Natural killer cell (primary cell): ENCODE results near the gene SLC22A17. TPM values are rescaled to one million over a fixed set of nuclear protein-coding genes. Genes with fewer than 3 reads are reported as not detected.

Source experiments
- ATAC-seq, 3 donors: fragments of 150-1000 bp in 2 of 3; fragments of 200-7000 bp in 1 of 3; cut with Tn5 transposase; 1 replicate in 1 of 3; 2 replicates in 2 of 3; pipeline ENCODE4 v1.10.0; 2021; ENCODE audit warnings: mild to moderate bottlenecking in 2 of 3, moderate library complexity in 2 of 3
- DNase-seq, 2 donors: peaks; one replicate each; pipeline versions ENCODE4 v3.0.0 to v3.0.0-alpha.2; 2013 to 2021; ENCODE audit warnings: mixed read lengths in 1 of 2
- H3K27ac ChIP-seq: one replicate; pipeline ENCODE4 v1.5.1; 2013; ENCODE audit warnings: mild to moderate bottlenecking, low read length
- H3K27me3 ChIP-seq: one replicate; pipeline ENCODE4 v1.6.1; 2013; ENCODE audit warnings: low read length; ENCODE audit not compliant: control insufficient read depth, insufficient read depth
- H3K36me3 ChIP-seq: one replicate; pipeline ENCODE4 v1.6.1; 2013; ENCODE audit warnings: low read length; ENCODE audit not compliant: control insufficient read depth, insufficient read depth
- H3K4me1 ChIP-seq: one replicate; pipeline ENCODE4 v1.6.1; 2013; ENCODE audit warnings: low read length; ENCODE audit not compliant: control insufficient read depth, insufficient read depth
- H3K4me3 ChIP-seq: one replicate; pipeline ENCODE4 v1.5.1; 2013; ENCODE audit warnings: low read length
- H3K9me3 ChIP-seq: one replicate; pipeline ENCODE4 v1.6.1; 2013; ENCODE audit warnings: low read length; ENCODE audit not compliant: control insufficient read depth, insufficient read depth
- H3K27ac Mint-ChIP-seq, 2 donors: one replicate each; pipeline ENCODE4 v1.8.0; 2022; ENCODE audit warnings: mild to moderate bottlenecking in 2 of 2, mixed read lengths in 2 of 2, moderate library complexity in 1 of 2
- H3K27me3 Mint-ChIP-seq, 2 donors: one replicate each; pipeline ENCODE4 v1.8.0; 2022; ENCODE audit warnings: low read depth in 2 of 2, mixed read lengths in 2 of 2
- H3K36me3 Mint-ChIP-seq: one replicate; pipeline ENCODE4 v1.8.0; 2022; ENCODE audit warnings: mixed read lengths
- H3K4me1 Mint-ChIP-seq, 2 donors: one replicate each; pipeline ENCODE4 v1.8.0; 2022; ENCODE audit warnings: mixed read lengths in 2 of 2
- H3K4me3 Mint-ChIP-seq: one replicate; pipeline ENCODE4 v1.8.0; 2022; ENCODE audit warnings: mild to moderate bottlenecking, moderate library complexity, mixed read lengths
- H3K9me3 Mint-ChIP-seq, 2 donors: one replicate each; pipeline ENCODE4 v1.8.0; 2022; ENCODE audit warnings: mixed read lengths in 2 of 2
- CTCF ChIP-seq: fragments of 200-600 bp; IDR thresholded peaks from one replicate; pipeline ENCODE4 v1.8.0; 2022; ENCODE audit warnings: antibody characterized with exemption
- WGBS: methylation state at CpG from one replicate; pipeline ENCODE4 v1.1.7; 2013; ENCODE audit warnings: missing lambda C conversion rate; ENCODE audit not compliant: insufficient coverage; 5-methylcytosine and 5-hydroxymethylcytosine counted together
- intact Hi-C: fragments of 100-400 bp; cut with micrococcal nuclease; formaldehyde crosslinking; loops from one replicate; pipeline ENCODE4 v1.14.2; 2022
- total RNA-seq, 4 donors: library from RNA; stranded (reverse); fragments of 120-200 nt in 1 of 4; gene quantifications; one replicate each; pipeline versions ENCODE4 v1.2.3 to v1.2.4, GENCODE V29; 2013 to 2022

The SLC22A17 gene
- total RNA-seq, 3 donors from 2014 or later (not counting 1 experiment from before 2014, with no cell fraction given): 0.28 to 1.00 TPM; not detected in 1

DNA sequence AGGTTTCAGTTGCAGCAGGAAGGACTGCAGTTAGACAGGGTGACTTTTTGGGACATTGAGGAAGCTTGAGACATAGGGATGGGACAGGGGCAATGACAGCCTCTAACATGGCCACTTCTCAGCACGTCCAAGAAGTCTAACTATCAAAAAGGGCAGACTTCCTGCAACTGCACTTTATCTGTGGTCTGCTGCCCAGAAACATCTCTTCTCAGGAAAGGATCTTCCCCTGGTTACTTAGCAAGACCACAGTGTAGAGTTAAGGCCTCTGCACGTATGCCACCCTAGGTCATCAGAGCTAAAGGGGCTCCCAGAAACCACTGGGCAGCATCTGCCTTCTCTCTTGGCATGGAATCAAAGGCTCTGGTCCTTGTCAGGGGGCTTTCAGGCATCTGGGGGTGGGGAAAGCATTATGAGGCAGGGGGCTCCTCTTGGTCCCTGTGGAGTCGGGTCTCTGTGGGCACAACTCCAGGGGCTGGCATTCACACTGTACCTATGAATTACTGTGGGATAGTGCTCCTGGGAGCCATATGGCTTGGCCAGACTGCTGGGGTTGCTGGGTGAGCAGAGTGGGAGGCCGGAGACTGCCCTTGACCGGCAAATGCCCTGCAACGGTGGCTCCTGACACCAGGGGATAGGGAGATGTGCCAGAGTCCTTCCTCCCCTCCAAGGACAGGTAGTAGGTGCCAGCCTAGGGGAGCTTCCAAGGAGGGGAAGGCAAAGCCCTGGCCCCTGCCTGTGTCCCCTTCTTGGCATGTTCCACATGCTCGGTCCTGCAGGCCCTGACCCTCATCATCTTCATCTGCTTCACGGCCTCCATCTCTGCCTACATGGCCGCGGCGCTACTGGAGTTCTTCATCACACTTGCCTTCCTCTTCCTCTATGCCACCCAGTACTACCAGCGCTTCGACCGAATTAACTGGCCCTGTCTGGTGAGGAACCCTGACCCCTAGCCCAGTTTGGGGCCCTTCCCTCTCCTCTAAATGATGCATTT, 25.2 kb upstream of the SLC22A17 start:
- Histone ChIP-seq H3K27ac (no peak overlapping the region), H3K4me3 (no peak overlapping the region), H3K4me1 (no peaks in the 10 kb centered on the region), H3K27me3 (no peaks in the 10 kb centered on the region), H3K36me3 (no peaks in the 10 kb centered on the region), H3K9me3 (no peaks in the 10 kb centered on the region)
- H3K27me3 Mint-ChIP-seq: peaks cover 0 to 4% of the 10 kb centered on the region in 2 donors
- ATAC-seq: no peak
- 83% methylated on average over 14 of the region's 14 CpGs for WGBS
- no peak for TF ChIP-seq CTCF
- H3K4me1 Mint-ChIP-seq: no peaks in the 10 kb centered on the region
- H3K9me3 Mint-ChIP-seq: no peaks in the 10 kb centered on the region
- intact Hi-C loops: no loop called here
- no peak overlapping the region for H3K4me3 Mint-ChIP-seq
- no peaks in the 10 kb centered on the region for H3K36me3 Mint-ChIP-seq
- DNase-seq: no peak
- H3K27ac Mint-ChIP-seq: no peak overlapping the region

DNA sequence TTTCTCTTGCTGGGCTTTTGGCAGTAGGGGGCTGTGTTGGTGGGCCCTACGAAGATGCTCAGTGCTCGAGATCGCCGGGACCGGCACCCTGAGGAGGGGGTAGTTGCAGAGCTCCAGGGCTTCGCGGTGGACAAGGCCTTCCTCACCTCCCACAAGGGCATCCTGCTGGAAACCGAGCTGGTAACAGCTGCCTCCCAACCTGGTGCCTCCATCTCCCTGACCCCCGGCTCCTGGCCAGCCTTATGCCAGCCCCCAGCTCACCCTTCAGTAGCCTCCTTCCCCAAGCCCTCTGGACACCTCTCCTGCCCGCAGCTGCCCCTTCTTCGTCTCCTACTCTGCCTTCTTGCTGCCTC, 24.5 kb upstream of the SLC22A17 start:
- H3K4me3 Mint-ChIP-seq: no peak overlapping the region
- no peak overlapping the region for H3K4me3 ChIP-seq
- no peaks in the 10 kb centered on the region for H3K9me3 Mint-ChIP-seq
- no peaks in the 10 kb centered on the region for H3K4me1 Mint-ChIP-seq
- H3K9me3 ChIP-seq: no peaks in the 10 kb centered on the region
- TF ChIP-seq CTCF: no peak
- no peak overlapping the region for H3K27ac Mint-ChIP-seq
- peaks cover 0 to 4% of the 10 kb centered on the region in 2 donors for H3K27me3 Mint-ChIP-seq
- H3K36me3 ChIP-seq: no peaks in the 10 kb centered on the region
- H3K36me3 Mint-ChIP-seq: no peaks in the 10 kb centered on the region
- intact Hi-C loops: no loop called here
- DNase-seq (no peak), ATAC-seq (no peak)
- H3K27ac ChIP-seq: no peak overlapping the region
- 71% methylated on average over 10 of the region's 11 CpGs for WGBS
- no peaks in the 10 kb centered on the region for H3K4me1 ChIP-seq
- no peaks in the 10 kb centered on the region for H3K27me3 ChIP-seq

- H3K4me1 Mint-ChIP-seq: no peaks in the 10 kb centered on the region
Measured at GRCh38 chr14:23376482-23377197, 24.0 kb upstream of the SLC22A17 start, which contains the start of gene CMTM5. Gene CMTM5 (plus strand): TSS chr14:23377046. CDS start chr14:23377252, 206 bp downstream.

More at GRCh38 chr14:23376482-23377197, 24.0 kb upstream of the SLC22A17 start, which contains the start of gene CMTM5:
- H3K4me3 ChIP-seq: no peak within 1 kb of the TSS
- H3K27me3 Mint-ChIP-seq: peaks cover 2 to 4% of the 10 kb centered on the region in 2 donors
- H3K9me3 Mint-ChIP-seq: no peaks in the 10 kb centered on the region
- TF ChIP-seq CTCF: no peak
- no peaks in the 10 kb centered on the region for H3K27me3 ChIP-seq
- ATAC-seq (no peak), DNase-seq (no peak)
- H3K4me1 ChIP-seq: no peaks in the 10 kb centered on the region
- H3K27ac ChIP-seq: no peak within 1 kb of the TSS
- no peak within 1 kb of the TSS for H3K27ac Mint-ChIP-seq
- intact Hi-C loops: no loop called here
- H3K36me3 ChIP-seq: no peaks in the 10 kb centered on the region
- no peaks in the 10 kb centered on the region for H3K36me3 Mint-ChIP-seq
- H3K4me3 Mint-ChIP-seq: no peak within 1 kb of the TSS
- no peaks in the 10 kb centered on the region for H3K9me3 ChIP-seq
- WGBS: 84% methylated on average over 12 of the region's 13 CpGs
